ENCODE measurements around the gene LAX1.
"Not testable (repeated sequence)": the region's sequence is repeated elsewhere in the genome, so short reads cannot be mapped to it uniquely, and the experiment has no call there.

LAX1 gene

GRCh38 chr1:203751051-203751450, 13.9 kb upstream of the LAX1 start:
- intact Hi-C loops (cut with DNase I; ENCODE audit: low total_unique reads) = no loop called here
- DNase-seq = no peak

GRCh38 chr1:203751618-203752361, 13.2 kb upstream of the LAX1 start:
- DNase-seq; H3K36me3 ChIP-seq; H3K4me3 ChIP-seq; H3K27ac ChIP-seq; H3K27me3 ChIP-seq; H3K9me3 ChIP-seq; intact Hi-C loops (cut with DNase I; ENCODE audit: low total_unique reads); H3K4me1 ChIP-seq: not testable (repeated sequence)

More at GRCh38 chr1:203751051-203751450, 13.9 kb upstream of the LAX1 start:
- no peak overlapping the region for H3K4me3 ChIP-seq
- TF ChIP-seq CTCF (IDR thresholded peaks at IDR 0.05) = no peak
- H3K27ac ChIP-seq = no peak overlapping the region
- H3K27me3 ChIP-seq = no peaks in the 10 kb centered on the region
- no peaks in the 10 kb centered on the region for H3K36me3 ChIP-seq
- H3K4me1 ChIP-seq = no peaks in the 10 kb centered on the region
- H3K9me3 ChIP-seq = no peaks in the 10 kb centered on the region

- no peaks in the 10 kb centered on the region for H3K36me3 ChIP-seq
- no peaks in the 10 kb centered on the region for H3K4me1 ChIP-seq
- no peak for DNase-seq
- TF ChIP-seq CTCF (IDR thresholded peaks at IDR 0.05) = no peak
- no peak overlapping the region for H3K4me3 ChIP-seq
- no peak overlapping the region for H3K27ac ChIP-seq
- no peaks in the 10 kb centered on the region for H3K9me3 ChIP-seq
- intact Hi-C loops (cut with DNase I; ENCODE audit: low total_unique reads) = no loop called here
- H3K27me3 ChIP-seq = no peaks in the 10 kb centered on the region
Observed at GRCh38 chr1:203754455-203754864, 10.5 kb upstream of the LAX1 start.

GRCh38 chr1:203756036-203756435, 8.9 kb upstream of the LAX1 start:
- Histone ChIP-seq H3K4me3 (no peak overlapping the region), H3K27me3 (no peaks in the 10 kb centered on the region), H3K36me3 (no peaks in the 10 kb centered on the region), H3K9me3 (no peaks in the 10 kb centered on the region), H3K4me1 (no peaks in the 10 kb centered on the region), H3K27ac (no peak overlapping the region)
- no peak for DNase-seq
- intact Hi-C loops (cut with DNase I; ENCODE audit: low total_unique reads) = no loop called here
- no peak for TF ChIP-seq CTCF (IDR thresholded peaks at IDR 0.05)

GRCh38 chr1:203758749-203759148, 6.2 kb upstream of the LAX1 start:
- H3K36me3 ChIP-seq; intact Hi-C loops (cut with DNase I; ENCODE audit: low total_unique reads); H3K27ac ChIP-seq; H3K9me3 ChIP-seq; H3K4me3 ChIP-seq; DNase-seq; H3K4me1 ChIP-seq; H3K27me3 ChIP-seq: not testable (repeated sequence)

GRCh38 chr1:203760506-203760905, 4.5 kb upstream of the LAX1 start:
- no peak for DNase-seq
- TF ChIP-seq CTCF (IDR thresholded peaks at IDR 0.05) = no peak
- intact Hi-C loops (cut with DNase I; ENCODE audit: low total_unique reads) = no loop called here
- no peaks in the 10 kb centered on the region for H3K27me3 ChIP-seq
- no peak overlapping the region for H3K27ac ChIP-seq
- no peaks in the 10 kb centered on the region for H3K4me1 ChIP-seq
- H3K36me3 ChIP-seq = no peaks in the 10 kb centered on the region
- no peak overlapping the region for H3K4me3 ChIP-seq
- no peaks in the 10 kb centered on the region for H3K9me3 ChIP-seq

GRCh38 chr1:203761958-203762357, 3.0 kb upstream of the LAX1 start:
- H3K4me3 ChIP-seq; intact Hi-C loops (cut with DNase I; ENCODE audit: low total_unique reads); H3K9me3 ChIP-seq; H3K27ac ChIP-seq; H3K27me3 ChIP-seq; DNase-seq; H3K4me1 ChIP-seq; H3K36me3 ChIP-seq: not testable (repeated sequence)

All from tibial artery (tissue), 4 donors.